Ishikawa (cell line): ENCODE measurements around the gene CCDC60.

Experiments used
- CEBPB ChIP-seq: IDR thresholded peaks from 2 replicates; pipeline ENCODE4 v1.6.1; 2012
- EP300 ChIP-seq: IDR thresholded peaks from 2 replicates; pipeline ENCODE4 v1.6.1; 2012; ENCODE audit warnings: borderline replicate concordance
- FOXM1 ChIP-seq: IDR thresholded peaks from 2 replicates; pipeline ENCODE4 v1.6.1; 2012; ENCODE audit warnings: low read depth, borderline replicate concordance
- RAD21 ChIP-seq: IDR thresholded peaks from 2 replicates; pipeline ENCODE4 v1.6.1; 2012; ENCODE audit warnings: low read depth
- REST ChIP-seq: IDR thresholded peaks from 2 replicates; pipeline ENCODE4 v1.6.1; 2012; ENCODE audit warnings: low read depth, mild to moderate bottlenecking
- TAF1 ChIP-seq: IDR thresholded peaks from 2 replicates; pipeline ENCODE4 v1.6.1; 2012; ENCODE audit warnings: low read depth, mild to moderate bottlenecking
- TCF12 ChIP-seq: IDR thresholded peaks from 2 replicates; pipeline ENCODE4 v1.6.1; 2012; ENCODE audit warnings: low read depth
- YY1 ChIP-seq: IDR thresholded peaks from 2 replicates; pipeline ENCODE4 v1.6.1; 2012; ENCODE audit warnings: low read depth
- TF ChIP-seq, protein P1 (sequence below): IDR thresholded peaks from 2 replicates; pipeline ENCODE4 v1.6.1; 2012

DNA sequence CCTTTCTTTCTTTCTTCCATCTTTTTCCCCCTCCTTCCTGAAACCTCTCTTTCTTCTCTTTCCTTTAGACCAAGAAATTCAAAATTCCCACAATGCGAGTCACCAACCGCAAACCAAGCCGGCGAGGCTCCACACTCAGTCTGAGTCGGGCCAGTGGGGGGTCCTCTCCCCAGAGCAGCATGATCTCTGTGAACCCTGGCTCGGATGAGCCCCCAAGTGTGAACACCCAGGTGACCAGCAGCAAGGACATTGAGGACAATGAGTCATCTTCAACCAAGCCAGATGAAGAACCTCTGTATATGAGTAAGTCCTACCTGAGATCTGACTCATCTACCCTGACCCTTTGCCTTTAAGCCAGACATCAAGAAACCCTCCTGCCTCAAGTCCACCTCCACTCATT, 170.5 kb downstream of the CCDC60 start:
- TF ChIP-seq RAD21 (no peak), EP300 (no peak), TCF12 (no peak), FOXM1 (no peak), TAF1 (no peak), YY1 (no peak), REST (no peak), CEBPB (no peak)
- TF ChIP-seq, protein P1, sequence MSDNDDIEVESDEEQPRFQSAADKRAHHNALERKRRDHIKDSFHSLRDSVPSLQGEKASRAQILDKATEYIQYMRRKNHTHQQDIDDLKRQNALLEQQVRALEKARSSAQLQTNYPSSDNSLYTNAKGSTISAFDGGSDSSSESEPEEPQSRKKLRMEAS = no peak
